ENCODE data around the gene ST7.

DNA sequence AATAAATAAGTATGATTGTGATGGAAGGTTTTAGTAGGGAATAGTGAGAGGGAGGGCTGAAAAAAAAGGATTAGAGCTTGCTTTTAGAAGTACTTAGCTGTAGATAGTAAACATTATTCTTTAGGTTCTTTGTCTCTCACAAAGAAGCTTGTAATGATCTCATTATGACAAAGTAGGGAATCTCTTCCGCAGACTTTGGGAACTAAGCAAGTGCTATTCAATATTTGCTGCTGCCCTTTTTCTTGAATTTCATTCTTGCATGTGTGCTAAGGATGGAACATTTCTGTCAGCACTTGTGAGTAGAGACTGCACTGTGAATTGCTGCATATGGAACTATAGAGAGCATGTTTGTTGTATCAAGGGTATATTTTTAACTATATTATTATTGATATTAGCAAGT lies 173.4 kb downstream of the ST7 start:
- TF ChIP-seq CTCF (IDR thresholded peaks at IDR 0.05; ENCODE audit: extremely low read depth in 1 of 2, insufficient read depth in 1 of 2, low read depth in 1 of 2, low read length in 2 of 2) (no peak), EZH2 (IDR thresholded peaks at IDR 0.05; ENCODE audit: borderline replicate concordance, low read depth, low read length, severe bottlenecking) (no peak), POLR2A (IDR thresholded peaks at IDR 0.05; ENCODE audit: low read depth, low read length) (no peak), POLR2AphosphoS5 (IDR thresholded peaks at IDR 0.05; ENCODE audit: insufficient read depth, low read depth, low read length) (no peak), FOS (IDR thresholded peaks at IDR 0.05; ENCODE audit: borderline replicate concordance, insufficient read depth, low read length) (no peak), MYC (IDR thresholded peaks at IDR 0.05; ENCODE audit: low read depth, low read length) (no peak), JUN (IDR thresholded peaks at IDR 0.05; ENCODE audit: borderline replicate concordance, insufficient read depth, insufficient read length, low read depth) (no peak), GATA2 (IDR thresholded peaks at IDR 0.05; ENCODE audit: insufficient read depth, insufficient read length, low read depth, low read length) (no peak)
- TF ChIP-seq, protein P1, sequence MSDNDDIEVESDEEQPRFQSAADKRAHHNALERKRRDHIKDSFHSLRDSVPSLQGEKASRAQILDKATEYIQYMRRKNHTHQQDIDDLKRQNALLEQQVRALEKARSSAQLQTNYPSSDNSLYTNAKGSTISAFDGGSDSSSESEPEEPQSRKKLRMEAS (IDR thresholded peaks at IDR 0.05; ENCODE audit: insufficient read depth, insufficient read length) = no peak

Measured in endothelial cell of umbilical vein (primary cell).